HG03196 (cell line): Measurements from ENCODE around the gene CACNG1.

Experiments used
- ATAC-seq: cut with Tn5 transposase; IDR thresholded peaks from one replicate; pipeline ENCODE4 v1.9.1; 2021; ENCODE audit not compliant: unreplicated experiment

The CACNG1 gene

GRCh38 chr17:67044016-67044772, at the start of gene CACNG1:
Gene CACNG1, plus strand, starts transcription at chr17:67044554. Its CDS starts 107 bp downstream, at chr17:67044661.
- no peak for ATAC-seq

GRCh38 chr17:66994930-66995535, 49.3 kb upstream of the CACNG1 start:
- no peak for ATAC-seq

GRCh38 chr17:66995944-66996343, 48.4 kb upstream of the CACNG1 start:
- ATAC-seq: no peak

GRCh38 chr17:66996926-66997325, 47.4 kb upstream of the CACNG1 start:
- ATAC-seq: no peak

GRCh38 chr17:67003231-67003630, 41.1 kb upstream of the CACNG1 start:
- no peak for ATAC-seq

GRCh38 chr17:67004181-67004580, 40.2 kb upstream of the CACNG1 start:
- ATAC-seq: no peak

- no peak for ATAC-seq
Observed at GRCh38 chr17:67007266-67007665, 37.1 kb upstream of the CACNG1 start.

- no peak for ATAC-seq
Observed at GRCh38 chr17:67008101-67008500, 36.3 kb upstream of the CACNG1 start.

- no peak for ATAC-seq
Observed at GRCh38 chr17:67011527-67012175, 32.7 kb upstream of the CACNG1 start.

GRCh38 chr17:67013891-67014290, 30.5 kb upstream of the CACNG1 start:
- ATAC-seq: no peak

GRCh38 chr17:67015001-67015400, 29.4 kb upstream of the CACNG1 start:
- ATAC-seq: no peak

GRCh38 chr17:67016039-67016762, 28.2 kb upstream of the CACNG1 start:
- no peak for ATAC-seq

- ATAC-seq: no peak
Observed at GRCh38 chr17:67017910-67018309, 26.4 kb upstream of the CACNG1 start.

GRCh38 chr17:67018471-67019434, 25.6 kb upstream of the CACNG1 start:
- ATAC-seq: no peak

- ATAC-seq: no peak
Observed at GRCh38 chr17:67019809-67020208, 24.5 kb upstream of the CACNG1 start.

GRCh38 chr17:67020293-67020766, 24.0 kb upstream of the CACNG1 start:
- ATAC-seq: no peak

GRCh38 chr17:67021196-67021595, 23.2 kb upstream of the CACNG1 start:
- no peak for ATAC-seq

GRCh38 chr17:67021743-67022450, 22.5 kb upstream of the CACNG1 start:
- no peak for ATAC-seq

GRCh38 chr17:67022451-67022810, 21.9 kb upstream of the CACNG1 start:
- no peak for ATAC-seq

GRCh38 chr17:67024736-67025135, 19.6 kb upstream of the CACNG1 start:
- no peak for ATAC-seq
